GM19023 (cell line): ENCODE data around the gene FCN1.

Experiments
- ATAC-seq: cut with Tn5 transposase; IDR thresholded peaks from one replicate; pipeline ENCODE4 v1.9.1; 2021; ENCODE audit warnings: mild to moderate bottlenecking, moderate library complexity; ENCODE audit not compliant: unreplicated experiment

FCN1 gene

DNA sequence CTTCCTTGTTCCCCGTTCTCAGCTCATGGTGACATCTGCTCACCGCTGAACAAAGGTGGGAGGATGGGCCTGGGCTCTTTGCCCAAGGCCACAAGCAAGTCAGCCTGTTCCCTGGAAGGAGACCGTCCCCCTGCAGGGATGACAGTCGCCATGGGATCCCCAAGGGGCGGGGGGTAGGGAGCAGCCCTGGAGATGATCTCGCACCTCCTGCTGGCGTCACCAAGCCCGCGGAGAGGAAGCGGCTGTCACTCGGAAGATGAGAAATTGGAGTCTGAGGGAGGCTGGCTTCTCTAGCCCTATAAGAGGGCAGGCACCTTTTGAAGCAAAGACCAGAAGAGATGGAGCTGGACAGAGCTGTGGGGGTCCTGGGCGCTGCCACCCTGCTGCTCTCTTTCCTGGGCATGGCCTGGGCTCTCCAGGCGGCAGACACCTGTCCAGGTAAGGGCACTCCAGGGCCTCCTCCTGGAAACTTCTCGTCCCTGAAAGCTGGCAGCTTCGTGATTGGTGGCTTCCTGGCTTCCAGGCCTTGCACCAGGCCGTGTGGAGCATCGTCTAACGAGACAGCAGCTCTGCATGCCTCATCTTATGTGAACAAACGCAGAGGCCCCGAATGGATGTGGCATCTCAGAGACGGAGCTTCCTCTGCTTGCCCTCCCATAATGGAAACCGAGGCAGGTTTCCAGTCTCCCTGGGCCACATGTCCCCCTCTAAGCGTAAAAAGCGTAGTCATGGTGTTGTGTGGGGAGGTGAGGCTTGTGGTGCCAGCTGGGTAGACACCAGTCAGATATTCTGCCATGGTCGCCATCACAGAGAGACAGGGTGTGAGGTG is 37.0 kb downstream of the FCN1 start, which contains the start of gene FCN2:
Gene FCN2 (plus strand): TSS at position 327 of the 829 bp plus-strand sequence. CDS start 12 bp downstream, at position 339.
- no peak for ATAC-seq

GRCh38 chr9:134879664-134880483 is 37.8 kb downstream of the FCN1 start:
- no peak for ATAC-seq

DNA sequence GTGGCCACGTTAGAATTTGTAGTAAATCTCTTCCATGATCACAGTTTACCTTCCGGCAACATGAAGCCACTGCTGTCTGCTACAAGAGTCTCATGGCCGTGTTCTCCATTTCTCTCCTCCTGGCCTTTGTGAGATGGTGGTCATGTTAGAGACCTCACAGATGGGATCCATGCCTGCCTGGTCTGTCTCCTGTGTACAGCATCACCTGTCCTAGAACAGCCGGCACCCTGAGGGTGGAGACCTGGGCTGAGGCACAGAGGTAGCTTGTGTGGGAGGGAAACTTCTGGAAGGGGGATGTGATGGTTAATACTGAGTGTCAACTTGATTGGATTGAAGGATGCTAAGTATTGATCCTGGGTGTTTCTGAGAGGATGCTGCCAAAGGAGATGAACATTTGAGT is 40.2 kb downstream of the FCN1 start:
- ATAC-seq = no peak

DNA sequence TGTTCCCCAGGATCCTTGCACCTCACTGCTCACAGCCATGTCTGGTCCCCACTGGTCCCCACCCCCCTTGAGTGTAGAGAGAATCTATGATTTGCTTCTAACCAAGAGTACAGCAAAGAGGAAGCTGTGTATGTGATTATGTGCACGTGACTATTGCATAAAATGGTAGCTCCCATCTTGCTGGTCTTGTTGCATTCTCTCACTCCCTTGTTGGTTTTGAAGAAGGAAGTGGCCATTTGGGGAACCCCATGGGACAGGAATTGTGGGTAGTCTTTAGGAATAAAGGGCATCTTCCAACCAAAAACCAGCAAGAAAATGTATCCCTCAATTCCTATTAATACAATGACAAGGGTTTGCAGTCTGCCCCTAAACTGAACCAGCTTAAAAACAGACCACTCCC is 42.3 kb downstream of the FCN1 start:
- ATAC-seq = no peak

GRCh38 chr9:134872482-134873231 is 45.1 kb downstream of the FCN1 start:
- ATAC-seq = no peak

DNA sequence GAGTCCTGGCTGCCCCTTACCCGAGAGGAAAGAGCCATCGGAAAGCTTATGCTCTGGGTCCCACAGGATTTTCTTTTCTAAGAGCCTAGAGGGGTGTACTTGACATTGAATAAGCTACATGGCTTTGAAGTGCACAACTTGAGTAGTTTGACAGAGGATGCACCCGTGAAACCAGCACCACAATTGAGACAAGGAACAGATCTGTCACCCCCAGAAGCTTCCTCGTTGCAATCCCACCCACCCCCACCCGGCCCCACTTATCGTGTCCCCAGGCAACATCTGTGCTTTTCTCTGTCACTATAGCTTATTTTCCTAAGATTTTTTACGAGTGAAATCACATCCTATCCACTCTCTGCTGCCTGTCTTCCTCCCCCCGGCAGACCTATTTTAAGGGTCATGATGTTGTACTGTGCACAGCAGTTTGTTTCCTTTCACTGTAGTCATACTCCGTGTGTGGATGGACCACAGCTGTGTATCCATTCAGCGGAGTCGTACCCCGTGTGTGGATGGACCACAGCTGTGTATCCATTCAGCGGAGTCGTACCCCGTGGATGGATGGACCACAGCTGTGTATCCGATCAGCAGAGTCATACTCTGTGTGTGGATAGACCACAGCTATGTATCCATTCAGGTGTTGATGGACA is 45.9 kb downstream of the FCN1 start:
- ATAC-seq = no peak

GRCh38 chr9:134870746-134871662 is 46.7 kb downstream of the FCN1 start:
- ATAC-seq = no peak

GRCh38 chr9:134870301-134870694 is 47.4 kb downstream of the FCN1 start:
- ATAC-seq = no peak

GRCh38 chr9:134869554-134870300 is 48.0 kb downstream of the FCN1 start:
- ATAC-seq = no peak

GRCh38 chr9:134868751-134869553 is 48.8 kb downstream of the FCN1 start:
- ATAC-seq = no peak

- ATAC-seq = no peak
These were observed 49.6 kb downstream of the FCN1 start for GRCh38 chr9:134867917-134868750.

DNA sequence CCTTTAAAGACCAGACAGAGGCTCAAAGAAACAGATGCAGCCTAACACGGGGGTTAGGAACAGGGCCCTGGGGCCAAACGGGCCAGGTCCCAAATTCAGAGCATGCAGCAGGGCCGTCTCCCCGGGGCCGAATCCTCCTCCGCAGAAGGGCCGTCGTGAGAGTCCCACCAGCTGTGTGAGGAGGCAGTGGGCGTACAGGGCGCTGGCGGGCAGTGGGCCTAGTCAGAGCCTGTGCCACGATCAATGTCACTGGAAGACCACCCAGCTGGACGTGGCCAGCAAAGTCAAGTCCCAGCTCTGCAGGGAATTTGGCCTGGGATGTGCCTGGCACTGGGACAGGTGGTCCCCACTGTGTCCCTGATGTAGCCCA is 52.9 kb downstream of the FCN1 start:
- no peak for ATAC-seq

GRCh38 chr9:134863941-134864820 is 53.5 kb downstream of the FCN1 start:
- ATAC-seq = no peak

DNA sequence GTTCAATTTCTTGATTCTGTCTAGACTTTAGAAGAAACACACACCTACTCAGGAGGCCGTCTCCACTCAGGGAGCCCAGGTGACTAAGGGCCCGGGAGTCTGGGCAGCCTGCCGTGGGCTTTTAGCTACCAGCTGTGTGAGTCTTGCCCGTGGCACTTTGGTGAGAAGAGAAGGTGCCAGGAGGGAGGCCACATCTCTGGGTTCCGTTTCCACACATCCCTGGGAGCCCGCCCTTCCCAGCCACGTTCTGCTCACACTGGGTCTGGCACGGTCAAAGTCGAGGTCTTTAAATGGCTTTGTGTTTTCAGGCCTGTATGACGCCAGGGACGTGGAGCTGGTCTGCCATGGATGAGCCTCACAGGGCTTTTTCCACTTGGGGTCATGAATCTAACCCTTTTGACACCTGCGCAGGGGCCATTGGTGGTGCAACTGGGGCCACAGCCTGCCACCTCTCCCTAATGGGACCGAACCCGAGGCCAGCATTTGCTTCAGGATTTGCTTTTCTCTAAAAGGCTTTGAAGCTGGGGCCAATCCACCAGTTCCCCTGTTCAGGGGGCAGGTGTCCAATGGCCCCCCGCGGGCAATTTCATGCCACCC is 54.3 kb downstream of the FCN1 start:
- no peak for ATAC-seq

DNA sequence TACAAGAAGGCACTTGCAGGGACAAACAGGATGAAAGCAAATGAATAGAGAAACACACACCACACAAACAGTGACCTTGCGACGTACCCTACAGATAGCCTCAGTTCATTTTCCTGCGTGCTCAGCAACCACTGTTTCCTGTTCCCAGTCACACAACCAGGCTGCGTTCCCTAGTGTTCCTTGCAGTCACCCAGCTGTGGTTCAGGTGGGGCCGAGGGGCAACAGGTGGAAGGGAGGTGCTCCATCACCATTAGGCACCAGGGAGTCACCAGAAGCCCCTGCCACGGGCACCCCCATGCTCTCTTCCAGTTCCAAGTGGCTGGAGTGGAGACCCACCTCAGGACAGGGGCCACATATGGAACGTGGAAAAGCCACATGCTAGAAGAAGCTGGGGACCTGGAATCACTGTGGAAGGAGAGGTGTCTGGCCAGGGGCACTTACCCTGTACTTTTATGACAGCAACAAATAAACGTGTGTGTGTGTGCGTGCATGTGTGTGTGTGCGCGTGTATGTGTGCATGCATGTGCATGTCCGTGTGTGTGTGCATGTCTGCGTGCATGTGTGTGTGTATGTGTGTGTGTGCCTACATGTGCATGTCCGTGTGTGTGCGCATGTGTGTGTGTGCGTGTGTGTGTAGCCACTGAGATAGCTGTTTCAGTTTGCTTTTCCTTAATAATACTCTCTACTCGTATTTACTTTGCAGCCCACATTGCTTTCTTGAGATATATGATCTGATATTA is 55.9 kb downstream of the FCN1 start:
- ATAC-seq = no peak
